ENCODE results near the gene STON2.

DNA sequence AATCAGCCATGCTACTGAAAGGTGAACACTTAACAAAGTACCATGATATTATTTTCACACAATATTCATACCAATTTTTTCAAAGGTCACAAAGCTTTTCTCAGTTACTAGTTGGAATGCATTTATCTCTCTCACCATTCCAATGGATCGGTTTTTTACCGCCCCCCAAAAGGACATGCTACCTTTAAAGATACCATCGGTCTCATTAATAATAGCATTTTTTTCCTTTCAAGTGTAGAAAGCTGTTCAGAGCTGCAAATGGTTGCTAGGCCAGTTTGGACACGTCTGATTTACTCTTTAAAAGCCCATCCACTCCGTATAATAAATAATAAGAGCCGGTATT lies 34.9 kb upstream of the STON2 start:
- TF ChIP-seq, protein P1, sequence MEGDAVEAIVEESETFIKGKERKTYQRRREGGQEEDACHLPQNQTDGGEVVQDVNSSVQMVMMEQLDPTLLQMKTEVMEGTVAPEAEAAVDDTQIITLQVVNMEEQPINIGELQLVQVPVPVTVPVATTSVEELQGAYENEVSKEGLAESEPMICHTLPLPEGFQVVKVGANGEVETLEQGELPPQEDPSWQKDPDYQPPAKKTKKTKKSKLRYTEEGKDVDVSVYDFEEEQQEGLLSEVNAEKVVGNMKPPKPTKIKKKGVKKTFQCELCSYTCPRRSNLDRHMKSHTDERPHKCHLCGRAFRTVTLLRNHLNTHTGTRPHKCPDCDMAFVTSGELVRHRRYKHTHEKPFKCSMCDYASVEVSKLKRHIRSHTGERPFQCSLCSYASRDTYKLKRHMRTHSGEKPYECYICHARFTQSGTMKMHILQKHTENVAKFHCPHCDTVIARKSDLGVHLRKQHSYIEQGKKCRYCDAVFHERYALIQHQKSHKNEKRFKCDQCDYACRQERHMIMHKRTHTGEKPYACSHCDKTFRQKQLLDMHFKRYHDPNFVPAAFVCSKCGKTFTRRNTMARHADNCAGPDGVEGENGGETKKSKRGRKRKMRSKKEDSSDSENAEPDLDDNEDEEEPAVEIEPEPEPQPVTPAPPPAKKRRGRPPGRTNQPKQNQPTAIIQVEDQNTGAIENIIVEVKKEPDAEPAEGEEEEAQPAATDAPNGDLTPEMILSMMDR (conservative IDR thresholded peaks at IDR 0.05): no peak
- no peak for TF ChIP-seq EZH2 (IDR thresholded peaks at IDR 0.05; ENCODE audit: low read depth)
